ENCODE results near the gene MICAL1. TPM values are rescaled to one million over a fixed set of nuclear protein-coding genes. Genes with fewer than 3 reads are reported as not detected.

Gene MICAL1
- total and polyA plus RNA-seq, 2 of the 8 experiments (the other 6 are each of a cell fraction or from before 2014, with no cell fraction given) = 42.5 to 55.4 TPM

GRCh38 chr6:109491207-109491938 is 35.8 kb upstream of the MICAL1 start:
- TF ChIP-seq SP1 (IDR thresholded peaks at IDR 0.05; ENCODE audit: low read depth, low read length) = 0 out of 2 replicates have a peak, but pooled peaks have one; percentile 9
- TF ChIP-seq MAFK (IDR thresholded peaks at IDR 0.05; ENCODE audit: low read depth, low read length) = 0 out of 2 replicates have a peak, but pooled peaks have one; percentile 17
- no peak for TF ChIP-seq NRF1 (IDR thresholded peaks at IDR 0.05; ENCODE audit: low read depth, low read length)
- Histone ChIP-seq H4K5ac (ENCODE audit: insufficient read length, low read depth, low read length) (peak overlapping the region; percentile 41), H2BK120ac (replicated peaks; ENCODE audit: low read depth, low read length) (peak overlapping the region; percentile 0), H3K18ac (ENCODE audit: extremely low read depth, low read length) (peak overlapping the region; percentile 71; the same call in 1 of the 2 replicates), H2AFZ (ENCODE audit: low read length) (peak overlapping the region; percentile 89), H3K36me3 (ENCODE audit: control insufficient read depth in 2 of 4, insufficient read depth in 4 of 4, low read length in 3 of 4) (no peaks in the 10 kb centered on the region), H3K23me2 (ENCODE audit: low read depth, low read length) (0 out of 2 replicates have a peak, but pooled peaks cover 2% of the 10 kb centered on the region), H4K91ac (replicated peaks; ENCODE audit: insufficient read length, low read length) (peak overlapping the region; percentile 17), H4K8ac (ENCODE audit: extremely low read depth, insufficient read depth, low read length) (no peak overlapping the region), H3K27me3 (replicated peaks in 1 of 4; ENCODE audit: control insufficient read depth in 3 of 4, extremely low read depth in 1 of 4, insufficient read depth in 3 of 4, low read length in 3 of 4) (no peaks in the 10 kb centered on the region), H2BK20ac (ENCODE audit: low read length) (peak overlapping the region; percentile 94), H2AK5ac (ENCODE audit: low read depth, low read length) (no peak overlapping the region), H2BK15ac (ENCODE audit: low read length) (peak overlapping the region; percentile 21; the same call in 1 of the 2 replicates), H3K79me1 (ENCODE audit: low read depth, low read length) (no peaks in the 10 kb centered on the region), H2BK5ac (ENCODE audit: low read depth, low read length) (peak overlapping the region; percentile 63; the same call in 1 of the 2 replicates), H3K56ac (replicated peaks; ENCODE audit: insufficient read length, low read depth, low read length) (no peak overlapping the region), H3K27ac (ENCODE audit: low read depth, low read length) (0 out of 2 replicates have a peak overlapping the region, but pooled peaks have one; percentile 16), H3K4me1 (replicated peaks in 1 of 4; ENCODE audit: control insufficient read depth in 3 of 4, insufficient read depth in 4 of 4, low read length in 3 of 4) (peaks cover 3 to 23% (median 18%) of the 10 kb centered on the region in 4 experiments), H3K23ac (ENCODE audit: insufficient read length) (no peak overlapping the region), H3K4ac (replicated peaks; ENCODE audit: insufficient read length, low read depth, low read length) (no peak overlapping the region), H3K9ac (replicated peaks in 1 of 4; ENCODE audit: extremely low read depth in 1 of 4, low read depth in 3 of 4, low read length in 3 of 4) (peak overlapping the region in 1 of 4 experiments; percentile 7; a peak in 2 of 7 replicates), H3K14ac (ENCODE audit: insufficient read length) (no peak overlapping the region), H3K9me3 (ENCODE audit: insufficient read depth in 2 of 2, low read depth in 1 of 2, low read length in 1 of 2) (no peaks in the 10 kb centered on the region), H4K20me1 (replicated peaks in 1 of 2; ENCODE audit: control insufficient read depth in 1 of 2, insufficient read depth in 2 of 2, low read length in 2 of 2) (no peaks in the 10 kb centered on the region), H3K4me2 (ENCODE audit: insufficient read depth in 1 of 2, low read depth in 2 of 2, low read length in 2 of 2) (peak overlapping the region; percentile 54 to 59), H3K4me3 (ENCODE audit: extremely low read depth in 1 of 4, insufficient read depth in 2 of 4, low read depth in 3 of 4, low read length in 4 of 4) (peak overlapping the region in 1 of 4 experiments; percentile 10; a peak in 1 of 8 replicates), H3K79me2 (ENCODE audit: control insufficient read depth in 1 of 2, insufficient read depth in 2 of 2, low read length in 2 of 2) (no peaks in the 10 kb centered on the region), H2BK12ac (ENCODE audit: low read depth, low read length) (peak overlapping the region; percentile 89; the same call in 1 of the 2 replicates)
- ChIA-PET POLR2A (ENCODE audit: partially characterized antibody) (interaction anchor here (1.0 to 1.1 kb wide), 2 partner anchors 15 to 34 kb away, joined by 3 to 4 read pairs; no protein-coding TSS in a partner anchor), CTCF (ENCODE audit: partially characterized antibody) (interaction anchor here (0.9 to 2.6 kb wide), 8 partner anchors 11 to 563 kb away, joined by 3 to 13 read pairs (median 4); partner anchors contain the start of genes PPIL6 and SMPD2)
- DNase-seq (ENCODE audit: low read depth in 1 of 2, low spot score in 2 of 2) (no peak), FAIRE-seq (peak; percentile 68)
- WGBS, 2 experiments (ENCODE audit: extremely low coverage in 1 of 2, insufficient coverage in 1 of 2, insufficient read length in 1 of 2, insufficient replicate concordance in 2 of 2, low coverage in 1 of 2, low lambda C conversion rate in 2 of 2, missing lambda C conversion rate in 1 of 2) = 53% methylated on average over 5 of the region's 5 CpGs; no CpG with 5 or more reads in 1 of the 2 experiments

All from H1 (cell line).